Liver (tissue), 3 donors: ENCODE data around the gene AMBRA1.

Experiments
- EGR1 ChIP-seq, 2 donors: IDR thresholded peaks; 2 replicates each; pipeline ENCODE4 v1.6.1; 2016 to 2018; ENCODE audit warnings: antibody characterized with exemption in 2 of 2, low read depth in 2 of 2
- FOXA1 ChIP-seq: IDR thresholded peaks from 2 replicates; pipeline ENCODE4 v1.6.1; 2016; ENCODE audit warnings: antibody characterized with exemption
- RAD21 ChIP-seq, 2 donors: IDR thresholded peaks; 2 replicates each; pipeline ENCODE4 v1.6.1; 2016; ENCODE audit warnings: antibody characterized with exemption in 2 of 2, mild to moderate bottlenecking in 2 of 2
- TAF1 ChIP-seq: conservative IDR thresholded peaks from 2 replicates; pipeline ENCODE4 v1.6.1; 2016; ENCODE audit warnings: antibody characterized with exemption, mild to moderate bottlenecking
- YY1 ChIP-seq: IDR thresholded peaks from 2 replicates; pipeline ENCODE4 v1.6.1; 2016; ENCODE audit warnings: antibody characterized with exemption, mild to moderate bottlenecking
- TF ChIP-seq, protein P1 (sequence below): IDR thresholded peaks from 2 replicates; pipeline ENCODE4 v1.6.1; 2016; ENCODE audit warnings: antibody characterized with exemption
- TF ChIP-seq, protein P2 (sequence below): fragments of 150-350 bp; IDR thresholded peaks from 2 replicates; pipeline ENCODE4 v1.5.1; 2017; ENCODE audit warnings: improper control_type of control experiment, low read depth, low read length; ENCODE audit not compliant: missing input control
- TF ChIP-seq, protein P3 (sequence below): IDR thresholded peaks from 2 replicates; pipeline ENCODE4 v1.6.1; 2016; ENCODE audit warnings: antibody characterized with exemption, mild to moderate bottlenecking
- TF ChIP-seq, protein P4 (sequence below): IDR thresholded peaks from 2 replicates; pipeline ENCODE4 v1.6.1; 2016; ENCODE audit warnings: antibody characterized with exemption
- donor health status: healthy.
- donor health status: healthy.

DNA sequence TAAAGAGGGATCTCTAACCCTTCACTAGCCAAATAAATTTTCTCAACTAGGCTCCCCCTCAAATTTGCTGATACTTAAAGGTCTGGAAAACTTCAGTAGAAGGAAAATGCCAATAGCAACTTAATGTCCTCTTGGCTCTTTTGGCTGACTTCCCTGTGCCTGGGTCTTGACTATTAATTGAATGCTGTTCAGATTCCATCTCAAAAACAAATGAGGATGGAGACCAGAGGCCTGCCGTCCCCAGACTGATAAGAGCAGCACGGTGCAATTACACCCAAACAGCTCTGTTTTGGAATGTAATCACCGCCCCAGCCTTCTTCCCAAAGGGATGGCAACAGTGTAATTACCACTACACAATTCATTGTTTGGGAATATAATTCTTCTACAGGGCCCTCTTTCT, 112.9 kb downstream of the AMBRA1 start:
- TF ChIP-seq, protein P1, sequence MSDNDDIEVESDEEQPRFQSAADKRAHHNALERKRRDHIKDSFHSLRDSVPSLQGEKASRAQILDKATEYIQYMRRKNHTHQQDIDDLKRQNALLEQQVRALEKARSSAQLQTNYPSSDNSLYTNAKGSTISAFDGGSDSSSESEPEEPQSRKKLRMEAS = no peak
- TF ChIP-seq YY1 (no peak), FOXA1 (no peak), RAD21 (IDR thresholded peaks at IDR 0.05) (no peak), TAF1 (no peak), EGR1 (IDR thresholded peaks at IDR 0.05; ENCODE audit: low read depth in 2 of 2) (no peak)
- TF ChIP-seq, protein P2, sequence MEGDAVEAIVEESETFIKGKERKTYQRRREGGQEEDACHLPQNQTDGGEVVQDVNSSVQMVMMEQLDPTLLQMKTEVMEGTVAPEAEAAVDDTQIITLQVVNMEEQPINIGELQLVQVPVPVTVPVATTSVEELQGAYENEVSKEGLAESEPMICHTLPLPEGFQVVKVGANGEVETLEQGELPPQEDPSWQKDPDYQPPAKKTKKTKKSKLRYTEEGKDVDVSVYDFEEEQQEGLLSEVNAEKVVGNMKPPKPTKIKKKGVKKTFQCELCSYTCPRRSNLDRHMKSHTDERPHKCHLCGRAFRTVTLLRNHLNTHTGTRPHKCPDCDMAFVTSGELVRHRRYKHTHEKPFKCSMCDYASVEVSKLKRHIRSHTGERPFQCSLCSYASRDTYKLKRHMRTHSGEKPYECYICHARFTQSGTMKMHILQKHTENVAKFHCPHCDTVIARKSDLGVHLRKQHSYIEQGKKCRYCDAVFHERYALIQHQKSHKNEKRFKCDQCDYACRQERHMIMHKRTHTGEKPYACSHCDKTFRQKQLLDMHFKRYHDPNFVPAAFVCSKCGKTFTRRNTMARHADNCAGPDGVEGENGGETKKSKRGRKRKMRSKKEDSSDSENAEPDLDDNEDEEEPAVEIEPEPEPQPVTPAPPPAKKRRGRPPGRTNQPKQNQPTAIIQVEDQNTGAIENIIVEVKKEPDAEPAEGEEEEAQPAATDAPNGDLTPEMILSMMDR = no peak
- TF ChIP-seq, protein P3, sequence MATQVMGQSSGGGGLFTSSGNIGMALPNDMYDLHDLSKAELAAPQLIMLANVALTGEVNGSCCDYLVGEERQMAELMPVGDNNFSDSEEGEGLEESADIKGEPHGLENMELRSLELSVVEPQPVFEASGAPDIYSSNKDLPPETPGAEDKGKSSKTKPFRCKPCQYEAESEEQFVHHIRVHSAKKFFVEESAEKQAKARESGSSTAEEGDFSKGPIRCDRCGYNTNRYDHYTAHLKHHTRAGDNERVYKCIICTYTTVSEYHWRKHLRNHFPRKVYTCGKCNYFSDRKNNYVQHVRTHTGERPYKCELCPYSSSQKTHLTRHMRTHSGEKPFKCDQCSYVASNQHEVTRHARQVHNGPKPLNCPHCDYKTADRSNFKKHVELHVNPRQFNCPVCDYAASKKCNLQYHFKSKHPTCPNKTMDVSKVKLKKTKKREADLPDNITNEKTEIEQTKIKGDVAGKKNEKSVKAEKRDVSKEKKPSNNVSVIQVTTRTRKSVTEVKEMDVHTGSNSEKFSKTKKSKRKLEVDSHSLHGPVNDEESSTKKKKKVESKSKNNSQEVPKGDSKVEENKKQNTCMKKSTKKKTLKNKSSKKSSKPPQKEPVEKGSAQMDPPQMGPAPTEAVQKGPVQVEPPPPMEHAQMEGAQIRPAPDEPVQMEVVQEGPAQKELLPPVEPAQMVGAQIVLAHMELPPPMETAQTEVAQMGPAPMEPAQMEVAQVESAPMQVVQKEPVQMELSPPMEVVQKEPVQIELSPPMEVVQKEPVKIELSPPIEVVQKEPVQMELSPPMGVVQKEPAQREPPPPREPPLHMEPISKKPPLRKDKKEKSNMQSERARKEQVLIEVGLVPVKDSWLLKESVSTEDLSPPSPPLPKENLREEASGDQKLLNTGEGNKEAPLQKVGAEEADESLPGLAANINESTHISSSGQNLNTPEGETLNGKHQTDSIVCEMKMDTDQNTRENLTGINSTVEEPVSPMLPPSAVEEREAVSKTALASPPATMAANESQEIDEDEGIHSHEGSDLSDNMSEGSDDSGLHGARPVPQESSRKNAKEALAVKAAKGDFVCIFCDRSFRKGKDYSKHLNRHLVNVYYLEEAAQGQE = no peak
- TF ChIP-seq, protein P4, sequence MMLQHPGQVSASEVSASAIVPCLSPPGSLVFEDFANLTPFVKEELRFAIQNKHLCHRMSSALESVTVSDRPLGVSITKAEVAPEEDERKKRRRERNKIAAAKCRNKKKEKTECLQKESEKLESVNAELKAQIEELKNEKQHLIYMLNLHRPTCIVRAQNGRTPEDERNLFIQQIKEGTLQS = no peak
